Limb (tissue), 2 donors: Measurements from ENCODE around the gene MEA1.
"Not testable (repeated sequence)": the region's sequence is repeated elsewhere in the genome, so short reads cannot be mapped to it uniquely, and the experiment has no call there.

Source experiments
- DNase-seq, 2 donors: peaks; one replicate each; pipeline ENCODE4 v3.0.0-alpha.2; 2016; ENCODE audit errors: extremely low spot score in 2 of 2

The MEA1 gene

DNA sequence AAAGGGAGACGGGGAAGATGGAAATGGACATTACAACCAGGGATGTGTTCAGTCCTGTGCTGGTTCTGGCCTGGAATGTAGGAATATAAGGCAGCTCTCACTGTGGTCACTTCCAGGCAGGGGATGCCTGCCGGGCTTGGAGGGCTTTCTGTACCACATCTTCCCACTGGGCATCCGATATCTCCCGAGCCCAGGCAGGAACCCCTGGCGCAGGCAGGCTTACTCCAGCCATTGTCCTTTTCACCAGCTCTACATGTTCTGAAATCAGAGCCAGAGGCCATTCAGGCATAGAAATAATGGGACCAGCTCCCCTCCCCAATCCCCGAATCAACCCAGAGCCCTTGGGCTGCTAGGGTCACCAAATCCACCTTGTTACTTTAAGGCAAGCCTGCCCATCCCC lies 1.4 kb downstream of the MEA1 start:
- DNase-seq = no peak

DNA sequence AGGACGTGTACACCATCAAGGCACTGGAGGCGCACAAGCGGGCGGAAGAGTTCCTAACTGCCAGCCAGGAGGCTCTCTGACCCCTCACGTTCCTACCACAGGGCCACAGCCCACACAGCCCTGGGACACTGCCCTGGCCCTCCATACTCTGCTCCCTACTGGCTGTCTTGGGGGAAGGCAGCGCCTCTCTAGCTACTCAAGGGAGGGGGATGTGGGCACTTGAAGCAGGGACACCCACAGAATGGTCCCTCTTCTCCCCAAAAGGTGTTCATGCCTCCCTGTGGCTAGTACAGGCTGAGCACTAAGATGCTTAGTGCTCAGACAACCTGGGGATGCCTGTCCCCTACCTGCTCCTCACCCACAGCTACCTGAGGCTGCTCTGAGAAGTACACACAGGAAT lies 2.5 kb downstream of the MEA1 start:
- DNase-seq = no peak

DNA sequence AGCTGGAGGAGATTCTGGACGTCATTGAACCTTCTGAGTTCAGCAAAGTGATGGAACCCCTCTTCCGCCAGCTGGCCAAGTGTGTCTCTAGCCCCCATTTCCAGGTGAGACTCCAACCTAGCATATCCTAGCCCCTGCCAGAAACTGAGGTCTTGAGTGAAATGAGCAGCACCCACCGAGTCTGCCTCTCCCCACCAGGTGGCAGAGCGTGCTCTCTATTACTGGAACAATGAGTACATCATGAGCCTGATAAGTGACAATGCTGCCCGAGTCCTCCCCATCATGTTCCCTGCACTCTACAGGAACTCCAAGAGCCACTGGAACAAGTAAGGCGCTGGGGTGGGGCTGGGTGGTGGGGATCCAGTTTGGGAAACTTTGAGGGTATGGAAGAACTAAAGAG lies 4.6 kb downstream of the MEA1 start:
- DNase-seq = peak in 1 of 2 donors; percentile 62

DNA sequence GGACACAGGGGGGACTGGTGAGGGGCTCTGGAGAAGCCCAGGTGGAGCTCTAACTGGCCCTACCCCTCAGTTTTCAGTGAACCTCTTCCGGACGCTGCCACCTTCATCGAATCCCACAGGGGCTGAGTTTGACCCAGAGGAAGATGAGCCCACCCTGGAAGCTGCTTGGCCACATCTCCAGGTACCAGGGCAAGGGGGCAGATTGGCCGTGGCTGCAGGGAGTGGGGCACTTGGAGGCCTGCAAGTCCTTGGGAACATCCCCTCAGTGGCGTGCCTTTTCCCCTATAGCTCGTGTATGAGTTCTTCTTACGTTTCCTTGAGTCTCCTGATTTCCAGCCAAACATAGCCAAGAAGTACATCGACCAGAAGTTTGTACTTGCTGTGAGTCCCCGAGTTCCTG lies 6.6 kb downstream of the MEA1 start:
- no peak for DNase-seq

DNA sequence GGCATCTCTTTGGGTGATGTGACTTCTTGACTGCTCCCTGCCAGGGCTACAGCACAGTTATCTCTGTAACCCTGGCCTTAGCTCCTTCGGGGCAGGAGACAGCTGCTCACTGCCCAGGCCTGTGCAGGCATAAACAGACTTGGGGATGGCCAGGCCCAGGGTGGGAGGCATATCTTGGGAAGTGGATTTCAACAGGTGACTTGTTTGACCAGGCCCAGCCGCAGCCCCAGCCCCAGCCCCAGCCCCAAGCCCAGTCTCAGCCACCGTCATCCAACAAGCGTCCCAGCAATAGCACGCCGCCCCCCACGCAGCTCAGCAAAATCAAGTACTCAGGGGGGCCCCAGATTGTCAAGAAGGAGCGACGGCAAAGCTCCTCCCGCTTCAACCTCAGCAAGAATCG lies 7.5 kb downstream of the MEA1 start:
- no peak for DNase-seq

DNA sequence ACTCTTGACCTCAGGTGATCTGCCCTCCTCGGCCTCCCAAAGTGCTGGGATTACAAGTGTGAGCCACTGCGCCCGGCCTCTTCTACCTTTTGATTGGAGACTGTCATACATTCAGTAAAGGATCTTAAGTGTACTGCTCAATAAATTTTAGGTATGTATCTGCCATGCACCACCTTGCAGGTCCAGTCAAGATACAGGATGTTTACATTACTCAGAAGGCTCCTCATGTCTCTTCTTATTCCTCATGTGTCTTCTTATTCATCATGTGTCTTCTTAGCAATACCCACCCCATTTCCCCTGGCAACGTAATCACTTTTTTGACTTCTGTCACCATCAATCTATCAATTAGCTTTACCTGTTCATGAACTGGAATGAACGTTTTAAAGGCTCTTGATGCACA lies 7.9 kb downstream of the MEA1 start:
- no peak for DNase-seq

DNA sequence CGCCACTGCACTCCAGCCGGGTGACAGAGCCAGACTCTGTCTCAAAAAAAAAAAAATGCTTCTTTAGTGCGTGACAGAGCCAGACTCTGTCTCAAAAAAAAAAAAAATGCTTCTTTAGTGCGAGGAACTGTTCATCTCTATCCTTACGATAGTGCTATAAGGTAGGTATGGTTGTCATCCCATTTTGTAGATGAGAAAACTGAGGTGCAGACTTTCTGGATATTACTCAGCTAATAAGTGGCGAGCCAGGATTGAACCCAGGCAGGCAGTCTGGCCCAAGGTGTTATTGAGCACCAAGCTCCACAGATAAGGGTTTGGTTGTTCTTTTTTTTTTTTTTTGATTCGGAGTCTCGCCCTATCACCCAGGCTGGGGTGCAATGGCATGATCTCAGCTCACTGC lies 11.9 kb downstream of the MEA1 start:
- DNase-seq = no peak

DNA sequence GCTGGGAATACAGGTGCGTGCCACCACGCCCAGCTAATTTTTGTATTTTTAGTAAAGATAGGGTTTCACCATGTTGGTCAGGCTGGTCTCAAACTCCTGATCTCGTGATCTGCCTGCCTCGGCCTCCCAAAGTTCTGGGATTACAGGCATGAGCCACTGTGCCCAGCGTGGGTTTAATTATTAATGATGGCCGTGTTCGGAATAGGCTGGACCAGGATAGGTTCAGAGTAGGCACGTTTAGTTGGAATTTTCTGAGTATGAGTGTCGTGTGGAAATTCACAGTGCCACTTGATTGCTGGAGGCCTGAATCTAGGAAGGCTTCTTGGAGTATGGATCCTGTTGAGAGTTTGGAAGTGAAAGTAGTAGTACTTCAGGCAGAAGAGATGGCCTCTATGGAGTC lies 15.5 kb downstream of the MEA1 start:
- not testable (repeated sequence) for DNase-seq

DNA sequence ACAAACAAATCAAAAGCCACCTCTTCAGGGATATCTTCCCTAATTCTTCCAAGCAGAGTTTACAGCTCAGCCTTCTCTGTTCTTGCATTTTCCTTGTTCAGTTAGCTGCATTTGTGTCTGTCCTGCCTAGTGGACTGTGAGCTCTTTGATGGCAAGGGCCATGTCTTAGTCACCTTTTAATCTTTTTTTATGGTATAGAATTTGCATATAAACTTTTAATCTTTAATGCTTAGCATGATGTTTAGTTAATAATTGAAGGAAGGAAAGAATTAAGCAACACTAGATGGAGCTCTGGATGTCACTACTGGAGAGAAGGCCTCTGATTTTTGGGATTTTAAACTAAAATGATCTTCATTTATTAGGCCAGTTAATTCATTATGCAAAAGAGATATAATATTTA lies 17.2 kb downstream of the MEA1 start:
- DNase-seq = no peak

DNA sequence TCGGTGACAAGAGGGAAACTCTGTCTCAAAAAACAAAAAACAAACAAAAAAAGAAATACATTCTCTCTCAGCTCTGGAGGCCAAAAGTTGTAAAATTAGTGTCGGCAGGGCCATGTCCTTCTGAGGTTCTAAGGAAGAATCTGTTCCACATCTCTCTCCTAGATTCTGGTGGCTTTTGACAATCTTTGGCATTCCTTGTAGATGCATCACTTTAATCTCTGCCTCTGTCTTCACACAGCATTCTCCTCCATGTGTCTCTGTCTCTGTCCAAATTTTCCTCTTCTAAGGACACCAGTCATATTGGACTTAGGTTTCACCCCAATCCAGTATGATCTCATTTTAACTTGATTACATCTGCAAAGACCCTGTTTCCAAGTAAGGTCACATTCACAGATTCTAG lies 20.3 kb downstream of the MEA1 start:
- no peak for DNase-seq

DNA sequence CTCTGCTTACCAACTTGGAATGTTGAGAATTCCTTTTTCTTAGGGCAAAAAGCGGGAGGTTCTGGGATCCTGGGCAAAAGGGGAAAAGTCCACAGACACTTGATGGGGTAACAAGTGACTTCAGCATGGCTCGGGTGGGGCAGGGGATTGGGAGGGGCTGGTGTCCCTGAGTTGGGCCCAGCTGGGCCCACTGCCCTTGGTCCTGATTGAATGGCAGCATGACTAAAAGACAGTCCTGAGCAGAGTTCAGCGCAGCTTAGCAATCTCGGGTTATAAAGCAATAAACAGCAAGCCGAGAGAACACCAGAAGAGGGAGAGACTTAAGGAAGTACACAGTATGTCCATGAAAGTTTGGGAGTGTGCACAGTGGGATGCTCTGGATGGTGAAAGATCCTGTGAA lies 23.8 kb downstream of the MEA1 start:
- no peak for DNase-seq

DNA sequence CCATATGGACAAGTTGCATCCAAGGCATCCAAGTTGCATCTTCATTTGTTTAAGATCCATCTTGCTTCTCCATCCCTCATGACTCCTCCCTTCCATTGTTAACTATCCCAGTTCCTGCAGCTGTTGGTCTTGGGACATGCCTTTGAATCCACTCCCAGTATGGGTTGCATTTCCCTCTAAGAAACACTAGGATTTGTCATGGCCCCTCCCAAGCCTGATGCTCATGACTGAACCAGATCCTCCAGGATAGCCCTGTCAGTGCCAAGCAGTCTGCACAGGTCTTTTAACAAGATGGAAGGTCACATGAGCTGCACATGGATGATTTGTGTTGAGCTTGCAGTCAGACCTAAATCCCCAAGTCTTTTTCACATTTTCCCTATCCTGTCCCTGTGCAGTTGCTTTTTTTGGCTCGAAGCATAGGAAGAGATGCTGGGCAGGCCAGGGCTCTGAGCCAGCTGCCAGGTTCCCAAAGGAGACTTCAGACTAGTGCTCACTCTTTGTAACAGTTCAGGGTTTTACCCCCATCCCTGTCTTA lies 25.2 kb downstream of the MEA1 start:
- DNase-seq = no peak

DNA sequence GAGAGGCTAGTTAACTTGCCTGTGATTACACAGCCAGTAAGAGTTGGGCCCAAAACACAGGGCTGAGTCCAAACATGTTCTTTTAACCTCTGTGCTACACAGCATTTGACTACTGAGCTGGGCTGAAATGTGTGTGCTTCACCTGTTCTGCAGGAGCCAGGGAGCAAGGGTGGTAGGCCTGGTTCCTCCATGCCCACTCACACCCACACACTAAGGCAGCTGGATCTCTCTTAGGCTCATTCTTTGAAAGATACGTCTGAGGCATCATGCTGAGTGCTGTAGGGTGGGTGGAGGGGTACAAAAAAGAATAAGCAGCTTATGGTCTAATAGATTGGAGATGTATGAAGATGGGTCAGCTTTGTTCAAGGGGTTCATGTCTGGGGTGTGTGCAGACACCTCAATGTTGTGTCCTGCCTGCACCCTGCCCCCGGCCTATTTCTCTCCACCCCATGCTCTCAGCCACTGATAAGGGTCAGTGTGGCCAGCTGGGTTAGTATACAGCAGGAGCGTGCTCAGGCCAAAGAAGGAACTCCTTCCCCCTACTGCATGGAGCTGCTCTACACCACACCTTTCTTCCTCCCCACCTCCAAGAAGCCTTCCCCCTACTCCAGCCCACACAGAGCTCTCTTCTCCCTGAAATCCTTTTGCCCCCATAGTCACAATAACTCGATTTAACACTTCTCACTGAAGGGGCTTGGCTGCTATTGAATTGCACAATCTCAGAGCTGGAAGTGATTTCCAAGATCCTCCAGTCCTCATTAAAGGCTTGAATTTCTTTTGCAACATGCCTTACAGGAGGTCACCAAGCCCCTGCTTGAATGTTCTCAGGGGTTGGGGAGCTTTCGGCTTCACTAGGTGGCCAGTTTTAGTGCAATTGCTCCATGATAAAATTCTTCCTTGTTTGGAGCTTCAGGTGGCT lies 26.0 kb downstream of the MEA1 start:
- no peak for DNase-seq

DNA sequence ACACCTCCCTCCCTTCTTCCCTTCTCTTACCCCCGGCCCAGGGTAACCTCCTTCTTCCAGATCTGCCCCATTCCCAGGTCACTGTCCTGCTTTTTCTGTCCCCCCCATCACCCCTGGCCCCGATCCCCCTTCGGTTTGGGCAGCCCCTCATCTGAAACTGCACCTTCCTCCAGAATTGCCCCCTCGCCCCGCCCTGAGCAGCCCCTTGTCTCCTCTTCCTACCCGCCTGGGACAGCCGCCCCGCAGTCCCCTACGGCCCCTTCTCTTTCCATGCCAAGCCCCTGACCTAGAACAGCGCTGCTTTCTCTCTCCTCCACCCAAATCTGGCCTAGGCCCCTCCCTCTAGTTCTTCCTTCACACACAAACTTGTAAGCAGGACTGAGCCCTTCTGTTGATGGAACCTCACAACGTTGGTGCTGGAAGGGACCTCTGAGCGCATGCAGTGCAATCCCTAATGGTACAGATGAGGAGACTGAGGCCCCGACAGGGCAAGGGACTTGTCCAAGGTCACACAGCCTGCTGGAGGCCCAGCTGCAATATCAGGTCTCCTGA lies 28.7 kb downstream of the MEA1 start:
- peak in 1 of 2 donors; percentile 43 for DNase-seq

DNA sequence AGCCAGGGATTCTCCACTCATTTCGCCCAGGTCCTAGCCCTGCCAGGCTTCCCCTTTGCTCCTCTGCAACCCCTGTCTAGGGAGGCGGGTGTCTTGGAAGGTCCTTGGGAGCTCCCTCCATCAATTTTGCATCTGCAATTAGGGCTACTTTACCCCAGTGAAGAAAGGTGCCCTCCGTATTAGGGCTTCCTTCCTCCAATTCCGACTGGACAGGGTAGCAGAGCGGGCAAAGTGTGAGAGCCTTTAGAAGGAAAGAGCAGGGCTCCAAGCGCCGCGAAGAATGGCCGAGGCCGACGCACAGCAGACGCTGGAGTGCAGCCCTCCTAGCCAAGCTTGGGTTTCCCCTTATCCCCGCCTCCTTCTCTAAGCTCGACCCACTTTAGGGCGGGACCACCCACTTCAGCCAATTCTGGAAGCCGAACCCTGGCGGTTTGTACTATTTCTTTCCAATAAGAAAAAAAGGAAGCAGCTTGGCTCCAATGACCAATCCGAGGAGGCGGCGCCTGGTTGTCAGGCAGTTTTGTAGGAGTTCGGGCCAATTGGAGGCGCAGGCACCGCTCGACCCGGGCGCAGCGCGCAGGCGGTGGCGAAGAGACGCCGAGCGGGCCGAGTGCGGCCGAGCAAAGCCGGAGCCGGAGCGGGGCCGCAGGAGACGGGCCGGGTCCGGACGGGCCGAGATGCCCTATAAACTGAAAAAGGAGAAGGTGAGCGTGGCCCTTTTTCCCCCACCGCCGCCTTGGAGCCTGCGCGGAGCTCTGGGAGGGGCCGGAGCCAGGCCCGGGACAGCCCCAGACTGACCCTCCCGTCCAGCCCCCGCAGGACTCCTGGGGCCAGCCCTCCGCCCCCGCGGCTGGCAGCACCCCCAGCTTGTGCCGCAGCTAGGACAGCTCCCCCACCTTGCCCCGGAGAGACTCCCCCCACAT lies 29.5 kb downstream of the MEA1 start, which contains the start of gene PPP2R5D:
Gene PPP2R5D (plus strand): TSS at position 570 of the 923 bp plus-strand sequence. CDS start 108 bp downstream, at position 678.
- DNase-seq = peak; percentile 95 to 99

DNA sequence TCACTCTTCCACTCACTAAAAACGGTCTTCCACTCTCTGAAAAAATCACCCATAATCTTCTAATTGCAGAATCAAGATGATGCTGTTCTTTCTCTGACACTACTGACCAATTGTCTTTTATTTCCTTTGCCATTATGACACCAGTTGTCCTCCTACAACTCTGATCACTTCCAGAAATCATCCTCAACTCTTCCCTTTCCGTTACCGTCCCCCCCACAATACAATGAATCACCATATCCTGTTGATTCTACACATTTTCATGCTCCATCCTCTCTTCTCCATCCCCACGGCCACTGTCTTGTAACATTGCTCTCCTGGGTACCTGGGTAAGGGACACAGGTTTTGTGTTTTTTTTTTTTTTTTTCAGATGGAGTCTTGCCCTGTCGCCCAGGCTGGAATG lies 31.9 kb downstream of the MEA1 start:
- no peak for DNase-seq

DNA sequence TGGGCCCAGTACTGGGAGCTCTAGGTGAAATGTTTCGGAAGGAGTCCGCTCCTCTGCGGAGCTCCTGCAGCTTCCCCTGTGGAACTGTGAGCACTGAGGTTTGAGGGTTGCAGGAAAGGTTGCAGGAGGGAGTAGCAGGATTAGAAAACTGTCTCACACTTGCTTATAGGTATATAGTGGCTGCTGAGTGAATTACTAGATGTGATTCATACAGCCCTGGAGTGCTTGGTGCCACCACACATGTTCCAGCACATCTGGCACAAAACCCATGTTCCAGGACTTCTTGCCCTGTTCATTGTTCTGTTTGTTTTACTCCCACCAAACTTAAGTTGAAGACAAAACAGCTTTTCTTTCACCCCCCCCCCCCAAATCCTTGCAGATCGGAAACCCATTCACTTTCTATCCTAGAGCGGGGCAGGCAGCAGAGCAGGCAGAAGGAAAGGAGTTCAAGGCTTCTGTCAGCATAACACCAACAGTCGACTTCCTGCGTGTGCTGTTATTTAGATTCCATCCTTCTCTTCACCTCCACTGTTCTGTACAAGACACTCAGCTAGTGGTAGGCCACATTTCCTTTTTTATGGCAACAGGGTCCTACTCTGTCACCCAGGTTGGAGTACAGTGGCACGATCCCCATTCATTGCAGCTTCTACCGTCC lies 34.1 kb downstream of the MEA1 start:
- no peak for DNase-seq

DNA sequence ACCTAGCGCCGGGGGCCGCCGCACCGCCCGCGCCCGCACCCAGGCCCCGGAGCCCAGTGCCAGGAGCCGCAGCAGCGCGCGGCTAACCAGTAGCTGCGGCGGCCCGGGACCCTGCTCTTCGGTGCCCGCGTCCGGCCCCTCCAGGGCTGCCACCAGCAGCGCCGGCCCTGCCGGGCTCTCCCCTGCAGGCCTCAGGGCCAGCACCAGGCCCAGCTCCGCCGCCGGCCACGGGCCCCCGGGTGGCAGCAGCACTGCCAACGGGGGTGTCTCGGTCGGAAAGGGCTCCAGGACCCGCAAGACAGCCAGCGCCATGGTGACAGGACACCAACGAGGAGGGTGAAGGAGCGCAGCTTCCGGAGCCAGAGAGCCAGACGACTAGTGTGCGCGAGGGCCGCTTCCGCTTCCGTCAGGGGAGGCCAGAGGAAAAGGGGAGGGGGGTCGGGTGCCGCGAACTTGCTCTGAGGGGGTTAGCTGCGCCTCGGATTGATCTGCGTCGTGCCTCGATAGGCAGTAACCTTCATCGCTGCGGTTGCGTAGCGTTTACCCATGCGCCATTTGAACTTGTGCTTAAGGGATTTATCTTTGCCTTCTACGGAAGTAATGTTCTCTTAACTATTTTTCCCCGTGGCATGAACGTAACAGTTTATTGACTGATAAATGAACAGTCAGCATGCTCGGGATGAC lies 34.8 kb downstream of the MEA1 start, which contains the start of gene PEX6:
Gene PEX6 (minus strand): TSS at position 343 of the 684 bp plus-strand sequence. CDS start 31 bp downstream, at position 312.
- DNase-seq = peak; percentile 88 to 91

DNA sequence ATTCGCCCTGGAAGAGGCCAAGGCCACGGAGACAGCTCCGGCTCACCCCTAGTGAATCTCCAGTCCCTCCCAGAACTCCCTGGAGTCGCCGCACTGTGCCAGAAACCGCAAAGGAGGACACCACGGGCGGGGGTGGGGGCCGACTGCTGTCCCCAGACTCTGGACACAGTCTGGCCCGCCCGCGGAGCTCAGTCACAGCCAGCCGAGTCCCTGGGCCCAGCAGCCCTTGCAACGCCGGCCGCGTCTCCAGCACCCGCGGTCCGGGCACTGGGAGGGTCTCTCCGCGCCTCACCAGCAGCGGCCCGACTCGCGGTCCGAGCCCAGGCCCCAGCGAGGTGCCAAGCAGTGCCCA lies 35.3 kb downstream of the MEA1 start:
- no peak for DNase-seq

DNA sequence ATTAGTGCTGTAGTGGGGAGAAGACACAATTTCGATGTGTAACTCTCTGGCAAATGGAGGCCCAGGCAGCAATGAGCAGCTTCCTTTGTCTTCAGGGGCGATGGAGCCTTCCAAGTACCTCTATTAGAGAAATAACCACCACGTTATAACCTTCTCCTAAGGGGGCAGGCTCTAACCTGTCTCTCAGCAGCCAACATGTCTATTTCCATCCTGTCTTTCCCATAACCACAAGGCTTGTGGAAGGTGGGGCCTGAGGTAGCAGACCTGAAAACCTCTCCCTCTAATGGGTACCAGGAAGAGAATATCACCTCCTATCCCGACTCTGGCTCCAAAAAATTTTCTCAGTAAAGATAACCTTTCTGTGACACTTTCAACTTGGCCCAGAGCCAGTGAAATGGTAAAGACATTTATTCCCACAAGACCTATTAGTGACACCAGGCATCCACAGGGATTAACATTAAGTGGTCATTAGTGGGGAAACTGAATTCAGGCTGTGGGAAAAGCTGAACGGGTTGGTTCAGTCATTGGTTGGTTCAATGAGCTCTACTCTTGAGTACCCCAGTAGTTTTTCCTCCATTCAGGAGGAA lies 38.7 kb downstream of the MEA1 start:
- no peak for DNase-seq
